Activated naive CD8-positive, alpha-beta T cell treated with anti-CD3 and anti-CD28 coated beads for 36 hours (primary cell): ENCODE measurements around the gene PCDHGB6. TPM values are rescaled to one million over a fixed set of nuclear protein-coding genes. Genes with fewer than 3 reads are reported as not detected.
"Not testable (repeated sequence)": the region's sequence is repeated elsewhere in the genome, so short reads cannot be mapped to it uniquely, and the experiment has no call there.

Experiments
- DNase-seq: peaks from one replicate; pipeline ENCODE4 v3.0.0; 2021
- H3K27ac Mint-ChIP-seq: one replicate; pipeline ENCODE4 v1.8.0; 2022; ENCODE audit warnings: mild to moderate bottlenecking, moderate library complexity, mixed read lengths
- H3K27me3 Mint-ChIP-seq: one replicate; pipeline ENCODE4 v1.8.0; 2022; ENCODE audit warnings: mild to moderate bottlenecking, mixed read lengths
- H3K36me3 Mint-ChIP-seq: one replicate; pipeline ENCODE4 v1.8.0; 2021; ENCODE audit warnings: mild to moderate bottlenecking, mixed read lengths
- H3K4me1 Mint-ChIP-seq: one replicate; pipeline ENCODE4 v1.8.0; 2021; ENCODE audit warnings: mixed read lengths
- H3K4me3 Mint-ChIP-seq: one replicate; pipeline ENCODE4 v1.8.0; 2022; ENCODE audit warnings: mild to moderate bottlenecking, moderate library complexity, mixed read lengths
- H3K9me3 Mint-ChIP-seq: one replicate; pipeline ENCODE4 v1.8.0; 2022; ENCODE audit warnings: mixed read lengths
- total RNA-seq, 2 experiments: library from RNA; stranded (reverse); gene quantifications; one replicate each; pipeline ENCODE4 v1.2.3, GENCODE V29; 2021

The PCDHGB6 gene
- total RNA-seq, 2 experiments from 2014 or later, result not detected

- H3K4me3 Mint-ChIP-seq, result peak within 1 kb of the TSS; percentile 59
- no peak for DNase-seq
- H3K27me3 Mint-ChIP-seq, result peaks cover 88% of the 10 kb centered on the region
- H3K9me3 Mint-ChIP-seq, result peaks cover 35% of the 10 kb centered on the region
- peaks cover 2% of the 10 kb centered on the region for H3K4me1 Mint-ChIP-seq
- H3K36me3 Mint-ChIP-seq, result peaks cover 2% of the 10 kb centered on the region
- no peak within 1 kb of the TSS for H3K27ac Mint-ChIP-seq
Observed at GRCh38 chr5:141382469-141383294, 25.1 kb upstream of the PCDHGB6 start, which contains the start of gene PCDHGA7. Gene PCDHGA7, plus strand, starts transcription at chr5:141382742. Its CDS starts 158 bp downstream, at chr5:141382900.

- Mint-ChIP-seq H3K4me1 (peaks cover 2% of the 10 kb centered on the region), H3K4me3 (no peak overlapping the region), H3K9me3 (peaks cover 38% of the 10 kb centered on the region), H3K27ac (no peak overlapping the region), H3K27me3 (peaks cover 86% of the 10 kb centered on the region), H3K36me3 (peaks cover 4% of the 10 kb centered on the region)
- DNase-seq, result no peak
Observed at GRCh38 chr5:141383345-141383744, 24.5 kb upstream of the PCDHGB6 start.

GRCh38 chr5:141384471-141385267, 23.2 kb upstream of the PCDHGB6 start:
- peaks cover 41% of the 10 kb centered on the region for H3K9me3 Mint-ChIP-seq
- DNase-seq, result no peak
- H3K27me3 Mint-ChIP-seq, result peaks cover 89% of the 10 kb centered on the region
- H3K4me1 Mint-ChIP-seq, result peaks cover 2% of the 10 kb centered on the region
- H3K27ac Mint-ChIP-seq, result no peak overlapping the region
- H3K4me3 Mint-ChIP-seq, result no peak overlapping the region
- H3K36me3 Mint-ChIP-seq, result peaks cover 13% of the 10 kb centered on the region

GRCh38 chr5:141387557-141388311, 20.1 kb upstream of the PCDHGB6 start, which contains the start of gene PCDHGB4:
Gene PCDHGB4, plus strand, starts transcription at chr5:141387698. Its CDS starts 187 bp downstream, at chr5:141387885.
- Mint-ChIP-seq H3K27me3 (peaks cover 85% of the 10 kb centered on the region), H3K36me3 (peaks cover 17% of the 10 kb centered on the region), H3K4me3 (peak within 1 kb of the TSS; percentile 37), H3K9me3 (peaks cover 47% of the 10 kb centered on the region)
- H3K4me1 Mint-ChIP-seq, DNase-seq, H3K27ac Mint-ChIP-seq: not testable (repeated sequence)

GRCh38 chr5:141388661-141389060, 19.2 kb upstream of the PCDHGB6 start:
- H3K27me3 Mint-ChIP-seq, result peaks cover 84% of the 10 kb centered on the region
- H3K27ac Mint-ChIP-seq, result no peak overlapping the region
- peaks cover 21% of the 10 kb centered on the region for H3K36me3 Mint-ChIP-seq
- H3K4me3 Mint-ChIP-seq, result no peak overlapping the region
- H3K4me1 Mint-ChIP-seq, result no peaks in the 10 kb centered on the region
- DNase-seq, result no peak
- H3K9me3 Mint-ChIP-seq, result peaks cover 48% of the 10 kb centered on the region

GRCh38 chr5:141389153-141390042, 18.4 kb upstream of the PCDHGB6 start:
- Mint-ChIP-seq H3K4me3 (no peak overlapping the region), H3K4me1 (no peaks in the 10 kb centered on the region), H3K27me3 (peaks cover 84% of the 10 kb centered on the region), H3K27ac (no peak overlapping the region), H3K9me3 (peaks cover 48% of the 10 kb centered on the region), H3K36me3 (peaks cover 26% of the 10 kb centered on the region)
- no peak for DNase-seq

GRCh38 chr5:141392429-141393198, 15.2 kb upstream of the PCDHGB6 start, which contains the start of gene PCDHGA8:
Gene PCDHGA8, plus strand, starts transcription at chr5:141392633. Its CDS starts 181 bp downstream, at chr5:141392814.
- Mint-ChIP-seq H3K27ac (no peak within 1 kb of the TSS), H3K4me3 (no peak within 1 kb of the TSS), H3K9me3 (peaks cover 35% of the 10 kb centered on the region), H3K27me3 (peaks cover 82% of the 10 kb centered on the region), H3K4me1 (no peaks in the 10 kb centered on the region), H3K36me3 (peaks cover 24% of the 10 kb centered on the region)
- DNase-seq, result no peak

- H3K4me1 Mint-ChIP-seq, result no peaks in the 10 kb centered on the region
- H3K27me3 Mint-ChIP-seq, result peaks cover 82% of the 10 kb centered on the region
- no peak overlapping the region for H3K27ac Mint-ChIP-seq
Observed at GRCh38 chr5:141393267-141393666, 14.6 kb upstream of the PCDHGB6 start.

GRCh38 chr5:141394401-141395187, 13.2 kb upstream of the PCDHGB6 start:
- Mint-ChIP-seq H3K36me3 (peaks cover 20% of the 10 kb centered on the region), H3K27me3 (peaks cover 82% of the 10 kb centered on the region), H3K9me3 (peaks cover 33% of the 10 kb centered on the region)
- H3K4me3 Mint-ChIP-seq, DNase-seq, H3K4me1 Mint-ChIP-seq, H3K27ac Mint-ChIP-seq: not testable (repeated sequence)

More at GRCh38 chr5:141393267-141393666, 14.6 kb upstream of the PCDHGB6 start:
- Mint-ChIP-seq H3K36me3 (peaks cover 23% of the 10 kb centered on the region), H3K9me3 (peaks cover 33% of the 10 kb centered on the region), H3K4me3 (no peak overlapping the region)
- DNase-seq, result no peak

GRCh38 chr5:141397756-141398551, 9.9 kb upstream of the PCDHGB6 start, which contains the start of gene PCDHGB5:
Gene PCDHGB5, plus strand, starts transcription at chr5:141397947. Its CDS starts 181 bp downstream, at chr5:141398128.
- H3K27ac Mint-ChIP-seq, H3K4me1 Mint-ChIP-seq: not testable (repeated sequence)
- H3K27me3 Mint-ChIP-seq, result peaks cover 81% of the 10 kb centered on the region
- H3K4me3 Mint-ChIP-seq, result peak within 1 kb of the TSS; percentile 61
- peak; percentile 53 for DNase-seq
- H3K9me3 Mint-ChIP-seq, result peaks cover 30% of the 10 kb centered on the region
- peaks cover 21% of the 10 kb centered on the region for H3K36me3 Mint-ChIP-seq

GRCh38 chr5:141398608-141399007, 9.2 kb upstream of the PCDHGB6 start:
- no peak overlapping the region for H3K4me3 Mint-ChIP-seq
- H3K36me3 Mint-ChIP-seq, result peaks cover 18% of the 10 kb centered on the region
- H3K4me1 Mint-ChIP-seq, result peaks cover 1% of the 10 kb centered on the region
- peaks cover 27% of the 10 kb centered on the region for H3K9me3 Mint-ChIP-seq
- H3K27me3 Mint-ChIP-seq, result peaks cover 82% of the 10 kb centered on the region
- no peak overlapping the region for H3K27ac Mint-ChIP-seq
- DNase-seq, result no peak
